Activated CD8-positive, alpha-beta T cell treated with anti-CD3 and anti-CD28 coated beads, Interleukin-2, amount 10 ng/mL, durations not matched to agents 7 days and 5 days (primary cell): ENCODE results near the gene WNT4. TPM values are rescaled to one million over a fixed set of nuclear protein-coding genes. Genes with fewer than 3 reads are reported as not detected.

ENCODE experiments used
- ATAC-seq: fragments of 150-1000 bp; cut with Tn5 transposase; one replicate; pipeline ENCODE4 v1.10.0; 2021; ENCODE audit warnings: moderate library complexity
- CTCF ChIA-PET: fragments of 350-600 bp; sonication (Branson Sonifier 250); formaldehyde crosslinking; loops from one replicate; lab custom pipeline; 2021; ENCODE audit warnings: antibody characterized with exemption; lab: Charles Lee
- POLR2A ChIA-PET: fragments of 350-600 bp; sonication (Branson Sonifier 250); formaldehyde crosslinking; loops from one replicate; lab custom pipeline; 2021; ENCODE audit warnings: antibody characterized with exemption; lab: Charles Lee
- DNase-seq: peaks from one replicate; pipeline ENCODE4 v3.0.0-alpha.2; 2020
- H3K27ac Mint-ChIP-seq: one replicate; pipeline ENCODE4 v1.8.0; 2021; ENCODE audit warnings: mild to moderate bottlenecking, mixed read lengths
- H3K27me3 Mint-ChIP-seq: one replicate; pipeline ENCODE4 v1.8.0; 2021; ENCODE audit warnings: low read depth, mixed read lengths
- H3K36me3 Mint-ChIP-seq: one replicate; pipeline ENCODE4 v1.8.0; 2021; ENCODE audit warnings: low read depth, mixed read lengths
- H3K4me1 Mint-ChIP-seq: one replicate; pipeline ENCODE4 v1.8.0; 2021; ENCODE audit warnings: low read depth, mixed read lengths
- H3K4me3 Mint-ChIP-seq: one replicate; pipeline ENCODE4 v1.8.0; 2021; ENCODE audit warnings: mild to moderate bottlenecking, mixed read lengths
- H3K9me3 Mint-ChIP-seq: one replicate; pipeline ENCODE4 v1.8.0; 2022; ENCODE audit warnings: mixed read lengths; ENCODE audit not compliant: insufficient read depth
- total RNA-seq, 2 experiments: library from RNA; stranded (reverse); gene quantifications; one replicate each; pipeline ENCODE4 v1.2.3, GENCODE V29; 2021

WNT4 gene
- total RNA-seq, result not detected

DNA sequence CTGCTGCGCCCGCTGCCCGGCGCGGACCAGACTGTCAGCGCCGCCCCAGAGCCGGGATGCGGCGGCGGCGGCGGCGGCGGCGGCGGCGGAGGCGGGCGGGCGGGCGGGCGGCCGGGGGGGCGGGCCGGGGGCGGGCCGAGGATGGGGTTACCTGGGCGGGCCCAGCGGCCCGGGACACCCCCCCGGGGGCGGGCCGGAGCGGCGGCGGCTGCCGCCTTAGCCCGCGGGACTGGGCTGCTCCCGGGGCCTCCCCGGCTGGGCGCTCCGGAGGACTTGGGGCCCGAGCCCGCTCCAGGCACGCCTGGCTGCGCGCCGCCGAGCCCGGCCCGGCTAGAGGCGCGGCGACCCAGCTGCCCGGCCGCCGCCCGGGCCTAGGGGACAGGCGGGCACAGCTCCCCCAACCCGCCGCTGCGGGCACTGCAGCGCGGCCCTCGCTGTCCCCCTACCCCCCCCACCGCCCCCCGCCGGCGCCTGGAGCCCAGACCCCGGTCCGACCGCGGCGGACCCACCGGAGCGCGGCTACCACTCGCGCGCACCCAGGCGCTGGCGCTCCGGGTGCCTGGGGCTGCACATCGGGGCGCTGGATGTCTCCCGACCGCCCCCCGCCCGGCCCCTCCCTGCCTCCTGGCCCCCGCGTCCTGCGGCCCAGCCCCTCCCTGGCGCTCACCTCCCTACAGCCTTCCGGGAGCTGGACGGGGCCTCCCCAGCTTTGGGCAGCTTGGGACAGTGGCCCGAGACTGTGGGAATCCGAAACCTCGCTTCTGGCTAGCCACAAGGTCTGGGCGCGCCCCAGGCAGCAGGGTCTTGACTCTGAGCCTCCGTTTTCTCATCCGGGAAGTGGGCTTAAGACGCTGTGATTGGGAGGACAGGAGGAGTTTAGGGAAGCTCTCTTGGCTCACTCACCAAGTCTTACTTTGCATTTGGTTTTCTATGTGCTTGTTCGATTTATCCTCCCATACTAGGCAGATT, at the start of gene WNT4:
WNT4 (minus strand) TSS at position 33 of the 969 bp plus-strand sequence. CDS start 175 bp downstream, outside the sequence.
- peak; percentile 75 for ATAC-seq
- no peaks in the 10 kb centered on the region for H3K36me3 Mint-ChIP-seq
- peak; percentile 34 for DNase-seq
- CTCF ChIA-PET, result interaction anchor here (0.7 kb wide), 1 partner anchor 12 kb away, joined by 3 read pairs; no protein-coding TSS in a partner anchor
- POLR2A ChIA-PET, result no interaction called here
- peaks cover 59% of the 10 kb centered on the region for H3K27me3 Mint-ChIP-seq
- H3K4me1 Mint-ChIP-seq, result peaks cover 6% of the 10 kb centered on the region
- H3K27ac Mint-ChIP-seq, result no peak within 1 kb of the TSS
- peak within 1 kb of the TSS; percentile 54 for H3K4me3 Mint-ChIP-seq
- H3K9me3 Mint-ChIP-seq, result no peaks in the 10 kb centered on the region

DNA sequence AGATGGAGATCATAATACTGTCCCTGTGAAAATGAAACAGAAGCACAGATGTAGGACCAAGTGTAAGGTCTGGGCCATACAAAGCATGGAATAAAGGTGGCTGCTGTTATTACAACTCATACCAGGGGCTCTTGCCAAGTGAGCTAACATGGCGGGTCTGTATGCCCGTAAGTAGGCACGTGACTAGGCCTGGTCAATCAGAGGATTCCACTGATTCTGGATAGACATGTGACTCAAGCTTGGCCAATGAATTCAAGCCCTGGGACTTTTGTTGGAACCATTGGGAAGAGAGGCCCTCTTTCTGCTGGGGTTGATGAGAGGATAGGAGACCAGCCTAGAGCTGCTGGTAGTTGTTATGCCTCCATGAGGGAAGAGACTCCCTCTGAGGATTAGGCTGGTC, 47.8 kb upstream of the WNT4 start:
- ChIA-PET POLR2A (no interaction called here), CTCF (interaction anchor here (1.4 kb wide), 1 partner anchor 225 kb away, joined by 3 read pairs; no protein-coding TSS in a partner anchor)
- no peaks in the 10 kb centered on the region for H3K36me3 Mint-ChIP-seq
- no peak overlapping the region for H3K4me3 Mint-ChIP-seq
- H3K9me3 Mint-ChIP-seq, result no peaks in the 10 kb centered on the region
- H3K4me1 Mint-ChIP-seq, result no peaks in the 10 kb centered on the region
- ATAC-seq (no peak), DNase-seq (no peak)
- H3K27ac Mint-ChIP-seq, result no peak overlapping the region
- no peaks in the 10 kb centered on the region for H3K27me3 Mint-ChIP-seq

GRCh38 chr1:22190251-22190650, 47.4 kb upstream of the WNT4 start:
- POLR2A ChIA-PET, result no interaction called here
- CTCF ChIA-PET, result interaction anchor here (1.4 kb wide), 1 partner anchor 226 kb away, joined by 3 read pairs; no protein-coding TSS in a partner anchor
- Mint-ChIP-seq H3K4me1 (no peaks in the 10 kb centered on the region), H3K4me3 (no peak overlapping the region), H3K9me3 (no peaks in the 10 kb centered on the region), H3K27ac (no peak overlapping the region), H3K27me3 (no peaks in the 10 kb centered on the region), H3K36me3 (no peaks in the 10 kb centered on the region)
- DNase-seq, result no peak
- no peak for ATAC-seq

DNA sequence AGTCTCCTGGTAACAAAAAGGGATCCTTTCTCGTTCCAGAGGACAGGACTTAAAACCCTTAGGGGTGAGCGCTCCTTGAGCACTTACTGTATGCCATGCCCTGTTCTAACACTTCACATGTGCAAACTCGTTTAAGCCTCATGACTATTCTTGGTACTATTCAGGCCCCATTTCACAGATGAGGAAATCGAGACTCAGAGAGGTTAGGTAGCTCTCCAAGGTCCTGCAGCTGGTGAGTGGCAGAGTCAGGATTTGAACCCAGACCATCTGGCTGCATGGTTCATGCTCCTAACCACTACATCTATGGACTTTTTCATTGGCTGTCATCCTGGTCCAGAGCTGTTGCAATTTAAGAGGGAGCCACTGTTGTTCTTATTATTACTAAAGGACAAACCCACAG, 46.7 kb upstream of the WNT4 start:
- H3K4me3 Mint-ChIP-seq, result no peak overlapping the region
- H3K27me3 Mint-ChIP-seq, result no peaks in the 10 kb centered on the region
- H3K27ac Mint-ChIP-seq, result no peak overlapping the region
- ChIA-PET POLR2A (no interaction called here), CTCF (no interaction called here)
- no peaks in the 10 kb centered on the region for H3K36me3 Mint-ChIP-seq
- no peak for ATAC-seq
- H3K4me1 Mint-ChIP-seq, result no peaks in the 10 kb centered on the region
- H3K9me3 Mint-ChIP-seq, result no peaks in the 10 kb centered on the region
- no peak for DNase-seq

DNA sequence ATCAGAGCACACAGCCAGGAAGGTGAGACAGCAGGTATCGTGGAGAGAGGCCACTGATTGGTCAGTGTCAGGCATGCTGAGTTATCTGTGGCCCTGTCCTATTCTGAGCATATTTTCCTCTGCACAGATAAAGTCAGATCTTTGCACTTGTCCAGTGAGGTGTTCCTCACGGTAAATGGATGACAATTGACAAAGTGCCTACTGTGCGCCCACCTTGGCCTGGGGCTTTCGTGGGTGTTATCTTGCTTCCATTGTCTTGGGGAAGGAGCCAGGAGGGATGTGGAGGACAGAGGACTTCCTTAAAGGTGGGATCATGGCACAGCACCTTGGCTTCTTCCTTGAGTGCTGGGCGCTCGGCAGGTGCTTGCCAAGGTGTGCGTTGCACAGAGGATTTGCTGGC, 46.0 kb upstream of the WNT4 start:
- Mint-ChIP-seq H3K27ac (no peak overlapping the region), H3K9me3 (no peaks in the 10 kb centered on the region), H3K4me3 (no peak overlapping the region), H3K27me3 (no peaks in the 10 kb centered on the region), H3K36me3 (no peaks in the 10 kb centered on the region), H3K4me1 (no peaks in the 10 kb centered on the region)
- no peak for DNase-seq
- ATAC-seq, result no peak
- POLR2A ChIA-PET, result no interaction called here
- CTCF ChIA-PET, result no interaction called here

GRCh38 chr1:22188436-22188835, 45.5 kb upstream of the WNT4 start:
- no peak for DNase-seq
- Mint-ChIP-seq H3K27ac (no peak overlapping the region), H3K9me3 (no peaks in the 10 kb centered on the region), H3K27me3 (peaks cover 2% of the 10 kb centered on the region), H3K36me3 (no peaks in the 10 kb centered on the region), H3K4me3 (no peak overlapping the region), H3K4me1 (no peaks in the 10 kb centered on the region)
- POLR2A ChIA-PET, result no interaction called here
- CTCF ChIA-PET, result no interaction called here
- no peak for ATAC-seq

GRCh38 chr1:22186311-22186710, 43.4 kb upstream of the WNT4 start:
- Mint-ChIP-seq H3K27me3 (peaks cover 11% of the 10 kb centered on the region), H3K4me1 (no peaks in the 10 kb centered on the region), H3K4me3 (no peak overlapping the region), H3K9me3 (no peaks in the 10 kb centered on the region), H3K36me3 (no peaks in the 10 kb centered on the region), H3K27ac (no peak overlapping the region)
- DNase-seq, result no peak
- ChIA-PET POLR2A (no interaction called here), CTCF (no interaction called here)
- ATAC-seq, result no peak

- POLR2A ChIA-PET, result no interaction called here
- CTCF ChIA-PET, result no interaction called here
- ATAC-seq (peak; percentile 42), DNase-seq (peak; percentile 25)
- no peak overlapping the region for H3K27ac Mint-ChIP-seq
- peaks cover 13% of the 10 kb centered on the region for H3K27me3 Mint-ChIP-seq
- no peaks in the 10 kb centered on the region for H3K9me3 Mint-ChIP-seq
- H3K4me3 Mint-ChIP-seq, result no peak overlapping the region
- no peaks in the 10 kb centered on the region for H3K36me3 Mint-ChIP-seq
- H3K4me1 Mint-ChIP-seq, result no peaks in the 10 kb centered on the region
These were observed 42.2 kb upstream of the WNT4 start for GRCh38 chr1:22184892-22185612.

- Mint-ChIP-seq H3K27ac (no peak overlapping the region), H3K27me3 (peaks cover 17% of the 10 kb centered on the region), H3K4me1 (no peaks in the 10 kb centered on the region), H3K4me3 (no peak overlapping the region), H3K9me3 (no peaks in the 10 kb centered on the region), H3K36me3 (no peaks in the 10 kb centered on the region)
- ATAC-seq (no peak), DNase-seq (no peak)
- POLR2A ChIA-PET, result no interaction called here
- CTCF ChIA-PET, result no interaction called here
These were observed 41.6 kb upstream of the WNT4 start for GRCh38 chr1:22184454-22184853.

- no peaks in the 10 kb centered on the region for H3K36me3 Mint-ChIP-seq
- no peak overlapping the region for H3K27ac Mint-ChIP-seq
- ATAC-seq (no peak), DNase-seq (no peak)
- POLR2A ChIA-PET, result no interaction called here
- H3K4me1 Mint-ChIP-seq, result no peaks in the 10 kb centered on the region
- CTCF ChIA-PET, result no interaction called here
- H3K4me3 Mint-ChIP-seq, result no peak overlapping the region
- H3K27me3 Mint-ChIP-seq, result peaks cover 17% of the 10 kb centered on the region
- no peaks in the 10 kb centered on the region for H3K9me3 Mint-ChIP-seq
These were observed 39.8 kb upstream of the WNT4 start for GRCh38 chr1:22182715-22183114.

DNA sequence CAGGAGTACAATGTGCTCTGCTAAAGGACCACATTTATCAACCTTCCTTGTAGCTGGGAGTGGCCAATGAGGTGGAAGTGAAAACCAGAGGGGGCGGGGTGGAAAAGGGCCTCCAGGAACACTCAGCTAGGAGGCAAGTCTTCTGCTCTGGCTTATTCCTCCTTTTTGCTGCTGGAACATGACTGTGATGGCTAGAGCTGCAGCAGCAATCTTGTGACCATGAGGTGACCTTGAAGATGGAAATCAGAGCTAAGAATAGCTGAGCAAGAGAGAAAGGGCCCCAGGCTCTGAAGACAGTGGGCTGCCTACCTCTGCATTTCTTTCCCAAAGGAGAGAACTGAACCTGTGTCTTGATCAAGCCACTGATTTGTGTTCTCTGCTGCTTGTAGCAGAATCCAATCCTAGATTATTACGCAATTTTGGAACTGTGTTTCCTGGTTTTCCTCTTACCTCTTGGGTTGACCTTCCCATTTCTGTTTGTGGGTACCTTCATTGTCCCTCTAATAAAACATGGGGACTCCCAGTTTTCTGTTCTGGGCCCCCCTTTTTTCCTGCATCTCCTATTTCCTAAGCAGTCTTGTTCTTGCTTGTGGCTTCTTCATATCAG, 36.4 kb upstream of the WNT4 start:
- ATAC-seq (no peak), DNase-seq (no peak)
- H3K9me3 Mint-ChIP-seq, result no peaks in the 10 kb centered on the region
- H3K4me3 Mint-ChIP-seq, result no peak overlapping the region
- H3K4me1 Mint-ChIP-seq, result no peaks in the 10 kb centered on the region
- H3K27me3 Mint-ChIP-seq, result peaks cover 17% of the 10 kb centered on the region
- CTCF ChIA-PET, result no interaction called here
- no peak overlapping the region for H3K27ac Mint-ChIP-seq
- POLR2A ChIA-PET, result no interaction called here
- H3K36me3 Mint-ChIP-seq, result no peaks in the 10 kb centered on the region
